ENCODE measurements around the gene LNX2. TPM values are rescaled to one million over a fixed set of nuclear protein-coding genes. Genes with fewer than 3 reads are reported as not detected.

Gene LNX2
- total RNA-seq, 2 experiments from 2014 or later, result 6.8 to 9.7 TPM

- H3K9me3 ChIP-seq (ENCODE audit: low read length), result no peaks in the 10 kb centered on the region
- no peak overlapping the region for H3K4me3 ChIP-seq (ENCODE audit: low read depth, low read length, poor library complexity, severe bottlenecking)
- H3K4me2 ChIP-seq (ENCODE audit: low read length), result no peak overlapping the region
- no peaks in the 10 kb centered on the region for H3K9me2 ChIP-seq (ENCODE audit: insufficient read depth, low read length)
- no TSS peak for BruUV-seq (replicated peaks)
- ChIA-PET CTCF (ENCODE audit: unreplicated experiment) (no interaction called here), POLR2A (no interaction called here)
- intact Hi-C loops (cut with micrococcal nuclease; ENCODE audit: unreplicated experiment), result no loop called here
- DNase-seq (ENCODE audit: low spot score), result no peak
- no peak overlapping the region for H2AFZ ChIP-seq (ENCODE audit: low read length)
- no peaks in the 10 kb centered on the region for H4K20me1 ChIP-seq (ENCODE audit: insufficient read depth, low read length)
- TF ChIP-seq CTCF (conservative IDR thresholded peaks at IDR 0.05; ENCODE audit: low read length) (no peak), EZH2phosphoT487 (IDR thresholded peaks at IDR 0.05; ENCODE audit: borderline replicate concordance, low read depth, low read length) (no peak)
- H3K27ac ChIP-seq (ENCODE audit: low read depth, low read length, poor library complexity, severe bottlenecking), result no peak overlapping the region
- H3K36me3 ChIP-seq (ENCODE audit: insufficient read depth, low read length), result no peaks in the 10 kb centered on the region
- H3K4me1 ChIP-seq (ENCODE audit: insufficient read depth, low read length, poor library complexity, severe bottlenecking), result no peaks in the 10 kb centered on the region
- no peaks in the 10 kb centered on the region for H3K79me2 ChIP-seq (ENCODE audit: insufficient read depth, low read depth, low read length)
These were observed 110.2 kb downstream of the LNX2 start for GRCh38 chr13:27510082-27510481.

- no peak overlapping the region for H3K4me2 ChIP-seq (ENCODE audit: low read length)
- H2AFZ ChIP-seq (ENCODE audit: low read length), result no peak overlapping the region
- H3K79me2 ChIP-seq (ENCODE audit: insufficient read depth, low read depth, low read length), result no peaks in the 10 kb centered on the region
- no peak for TF ChIP-seq CTCF (conservative IDR thresholded peaks at IDR 0.05; ENCODE audit: low read length)
- no peak for TF ChIP-seq EZH2phosphoT487 (IDR thresholded peaks at IDR 0.05; ENCODE audit: borderline replicate concordance, low read depth, low read length)
- ChIA-PET CTCF (ENCODE audit: unreplicated experiment) (no interaction called here), POLR2A (no interaction called here)
- DNase-seq (ENCODE audit: low spot score), result no peak
- H3K27ac ChIP-seq (ENCODE audit: low read depth, low read length, poor library complexity, severe bottlenecking), result no peak overlapping the region
- H3K4me1 ChIP-seq (ENCODE audit: insufficient read depth, low read length, poor library complexity, severe bottlenecking), result no peaks in the 10 kb centered on the region
- no peak overlapping the region for H3K4me3 ChIP-seq (ENCODE audit: low read depth, low read length, poor library complexity, severe bottlenecking)
- no TSS peak for BruUV-seq (replicated peaks)
- no peaks in the 10 kb centered on the region for H3K36me3 ChIP-seq (ENCODE audit: insufficient read depth, low read length)
- no peaks in the 10 kb centered on the region for H3K9me3 ChIP-seq (ENCODE audit: low read length)
- no peaks in the 10 kb centered on the region for H4K20me1 ChIP-seq (ENCODE audit: insufficient read depth, low read length)
- H3K9me2 ChIP-seq (ENCODE audit: insufficient read depth, low read length), result no peaks in the 10 kb centered on the region
- intact Hi-C loops (cut with micrococcal nuclease; ENCODE audit: unreplicated experiment), result no loop called here
These were observed 111.5 kb downstream of the LNX2 start for GRCh38 chr13:27508802-27509201.

- Histone ChIP-seq H3K36me3 (ENCODE audit: insufficient read depth, low read length) (no peaks in the 10 kb centered on the region), H3K9me3 (ENCODE audit: low read length) (no peaks in the 10 kb centered on the region), H3K4me2 (ENCODE audit: low read length) (no peak overlapping the region), H3K27ac (ENCODE audit: low read depth, low read length, poor library complexity, severe bottlenecking) (no peak overlapping the region), H3K4me3 (ENCODE audit: low read depth, low read length, poor library complexity, severe bottlenecking) (no peak overlapping the region), H3K79me2 (ENCODE audit: insufficient read depth, low read depth, low read length) (no peaks in the 10 kb centered on the region), H3K9me2 (ENCODE audit: insufficient read depth, low read length) (no peaks in the 10 kb centered on the region), H2AFZ (ENCODE audit: low read length) (no peak overlapping the region), H3K4me1 (ENCODE audit: insufficient read depth, low read length, poor library complexity, severe bottlenecking) (no peaks in the 10 kb centered on the region), H4K20me1 (ENCODE audit: insufficient read depth, low read length) (no peaks in the 10 kb centered on the region)
- no peak for DNase-seq (ENCODE audit: low spot score)
- ChIA-PET CTCF (ENCODE audit: unreplicated experiment) (no interaction called here), POLR2A (no interaction called here)
- intact Hi-C loops (cut with micrococcal nuclease; ENCODE audit: unreplicated experiment), result no loop called here
- BruUV-seq (replicated peaks), result no TSS peak
- TF ChIP-seq EZH2phosphoT487 (IDR thresholded peaks at IDR 0.05; ENCODE audit: borderline replicate concordance, low read depth, low read length), result no peak
- TF ChIP-seq CTCF (conservative IDR thresholded peaks at IDR 0.05; ENCODE audit: low read length), result no peak
These were observed 114.5 kb downstream of the LNX2 start for GRCh38 chr13:27505792-27506191.

All from OCI-LY7 (cell line).